HG02885 (cell line): ENCODE measurements around the gene TMC3.

ENCODE experiments used
- ATAC-seq: cut with Tn5 transposase; IDR thresholded peaks from one replicate; pipeline ENCODE4 v1.9.1; 2021; ENCODE audit warnings: mild to moderate bottlenecking; ENCODE audit not compliant: unreplicated experiment, poor library complexity

The TMC3 gene

GRCh38 chr15:81385721-81386076 is 11.7 kb upstream of the TMC3 start:
- ATAC-seq: no peak

- ATAC-seq: no peak
Observed at GRCh38 chr15:81384891-81385720, 11.1 kb upstream of the TMC3 start.

- no peak for ATAC-seq
Observed at GRCh38 chr15:81381720-81382119, 7.7 kb upstream of the TMC3 start.

- no peak for ATAC-seq
Observed at GRCh38 chr15:81380668-81381067, 6.7 kb upstream of the TMC3 start.

GRCh38 chr15:81380203-81380602 is 6.2 kb upstream of the TMC3 start:
- ATAC-seq: no peak

GRCh38 chr15:81379269-81379668 is 5.3 kb upstream of the TMC3 start:
- no peak for ATAC-seq

- ATAC-seq: no peak
Observed at GRCh38 chr15:81378443-81378842, 4.4 kb upstream of the TMC3 start.

GRCh38 chr15:81377871-81378270 is 3.9 kb upstream of the TMC3 start:
- no peak for ATAC-seq

GRCh38 chr15:81376231-81376630 is 2.2 kb upstream of the TMC3 start:
- no peak for ATAC-seq

- no peak for ATAC-seq
Observed at GRCh38 chr15:81375461-81375860, 1.4 kb upstream of the TMC3 start.

- no peak for ATAC-seq
Observed at GRCh38 chr15:81373176-81373575, 837 bp downstream of the TMC3 start.

- ATAC-seq: no peak
Observed at GRCh38 chr15:81372575-81372974, 1.4 kb downstream of the TMC3 start.

- no peak for ATAC-seq
Observed at GRCh38 chr15:81363718-81364500, 10.1 kb downstream of the TMC3 start.

GRCh38 chr15:81363276-81363675 is 10.7 kb downstream of the TMC3 start:
- ATAC-seq: no peak

GRCh38 chr15:81362790-81363189 is 11.2 kb downstream of the TMC3 start:
- ATAC-seq: no peak

GRCh38 chr15:81361891-81362290 is 12.1 kb downstream of the TMC3 start:
- ATAC-seq: no peak

- ATAC-seq: no peak
Observed at GRCh38 chr15:81360491-81360890, 13.5 kb downstream of the TMC3 start.

- no peak for ATAC-seq
Observed at GRCh38 chr15:81358248-81358647, 15.8 kb downstream of the TMC3 start.

GRCh38 chr15:81357180-81357686 is 16.8 kb downstream of the TMC3 start:
- ATAC-seq: no peak

- no peak for ATAC-seq
Observed at GRCh38 chr15:81356252-81356651, 17.8 kb downstream of the TMC3 start.

- no peak for ATAC-seq
Observed at GRCh38 chr15:81351651-81352050, 22.4 kb downstream of the TMC3 start.
